Right lobe of liver (tissue), 6 donors: ENCODE data around the gene KDM4C. TPM values are rescaled to one million over a fixed set of nuclear protein-coding genes. Genes with fewer than 3 reads are reported as not detected.
"Not testable (repeated sequence)": the region's sequence is repeated elsewhere in the genome, so short reads cannot be mapped to it uniquely, and the experiment has no call there.

Source experiments
- ATAC-seq, 4 donors: fragments of 200-7000 bp; cut with Tn5 transposase; one replicate each; pipeline ENCODE4 v1.9.1; 2020; ENCODE audit warnings: mild to moderate bottlenecking in 4 of 4, moderate library complexity in 4 of 4
- DNase-seq, 3 donors: peaks; one replicate each; pipeline ENCODE4 v3.0.0-alpha.2; 2020
- H3K27ac ChIP-seq, 3 donors: fragments of 200-600 bp; one replicate each; pipeline ENCODE4 v1.8.0; 2022
- H3K27me3 ChIP-seq, 2 donors: fragments of 200-600 bp; one replicate each; pipeline ENCODE4 v1.8.0; 2022
- H3K36me3 ChIP-seq, 4 donors: fragments of 200-600 bp; sonication (generic) in 1 of 4; one replicate each; pipeline versions ENCODE4 v1.5.1 to v1.8.0; 2017 to 2022; ENCODE audit warnings: control low read depth in 1 of 4
- H3K4me1 ChIP-seq, 4 donors: fragments of 200-600 bp; sonication (generic) in 1 of 4; one replicate each; pipeline versions ENCODE4 v1.5.1 to v1.8.0; 2017 to 2022; ENCODE audit warnings: control low read depth in 1 of 4
- H3K4me3 ChIP-seq, 3 donors: fragments of 200-600 bp; one replicate each; pipeline ENCODE4 v1.8.0; 2022
- H3K9me3 ChIP-seq, 4 donors: fragments of 200-600 bp; sonication (generic) in 1 of 4; one replicate each; pipeline versions ENCODE4 v1.5.1 to v1.8.0; 2017 to 2022; ENCODE audit warnings: control low read depth in 1 of 4
- POLR2A ChIP-seq: fragments of 450-650 bp; IDR thresholded peaks from one replicate; pipeline ENCODE4 v1.6.1; 2017; ENCODE audit warnings: antibody characterized with exemption, mild to moderate bottlenecking
- WGBS: methylation state at CpG from one replicate; pipeline ENCODE4 v1.1.6; 2018; ENCODE audit warnings: low coverage, low lambda C conversion rate; ENCODE audit not compliant: insufficient coverage; ENCODE audit errors: missing lambda C conversion rate; 5-methylcytosine and 5-hydroxymethylcytosine counted together
- intact Hi-C, 2 donors: fragments of 100-400 bp; cut with DNase I; formaldehyde crosslinking; loops; one replicate each; pipeline versions ENCODE4 v1.11.2 to v1.14.1; 2022
- total RNA-seq, 6 experiments: library from RNA; depleted of rRNA in 2 of 6; stranded (reverse); fragments of >200 nt in 2 of 6; fragmentation: NEBNext Ultra II Directional in 3 of 6; extraction: Animal tissue kit (Norgen Biotek cat#: 25700) in 3 of 6; gene quantifications; one replicate each; pipeline versions ENCODE4 v1.1.0 to v1.2.4, GENCODE V29; 2016 to 2023
- TF ChIP-seq, protein P1 (sequence below), 4 donors: fragments of 200-600 bp in 3 of 4; fragments of 450-650 bp in 1 of 4; IDR thresholded peaks; one replicate each; pipeline versions ENCODE4 v1.5.1 to v1.8.0; 2016 to 2022; ENCODE audit warnings: antibody characterized with exemption in 4 of 4, mild to moderate bottlenecking in 2 of 4
- donor health status: DM: no; HTN: yes; CAD: no.
- donor health status: DM: no; HTN: no; CAD: no.
- donor health status: DM: no; HTN: no; CAD: no.
- donor health status: DM: no; HTN: yes; CAD: no.
- donor health status: DM: no; HTN: yes; CAD: no.

KDM4C gene
- total RNA-seq, 6 experiments from 2014 or later = 14.1 to 20.9 (median 15.3) TPM

DNA sequence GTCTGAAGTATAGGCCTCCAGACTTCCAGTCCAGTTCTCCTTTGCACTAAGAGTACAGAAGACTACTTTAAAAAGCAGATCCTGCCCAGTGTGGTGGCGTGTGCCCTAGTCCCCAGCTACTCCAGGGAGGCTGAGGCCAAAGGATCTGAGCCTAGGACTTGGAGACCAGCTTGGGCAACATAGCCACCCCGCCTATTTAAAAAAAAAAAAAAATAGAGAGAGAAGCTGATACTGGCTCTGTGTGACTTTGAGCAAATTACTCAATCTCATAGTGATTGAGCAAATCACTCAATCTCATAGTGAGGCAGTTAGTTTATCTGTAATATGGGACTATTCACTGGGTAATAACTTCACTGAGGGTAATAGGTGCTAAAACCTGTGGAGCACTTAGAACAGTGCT lies 43.6 kb upstream of the KDM4C start:
- 15% methylated on average over 1 of the region's 2 CpGs for WGBS
- H3K9me3 ChIP-seq = no peaks in the 10 kb centered on the region
- TF ChIP-seq POLR2A = no peak
- TF ChIP-seq, protein P1, sequence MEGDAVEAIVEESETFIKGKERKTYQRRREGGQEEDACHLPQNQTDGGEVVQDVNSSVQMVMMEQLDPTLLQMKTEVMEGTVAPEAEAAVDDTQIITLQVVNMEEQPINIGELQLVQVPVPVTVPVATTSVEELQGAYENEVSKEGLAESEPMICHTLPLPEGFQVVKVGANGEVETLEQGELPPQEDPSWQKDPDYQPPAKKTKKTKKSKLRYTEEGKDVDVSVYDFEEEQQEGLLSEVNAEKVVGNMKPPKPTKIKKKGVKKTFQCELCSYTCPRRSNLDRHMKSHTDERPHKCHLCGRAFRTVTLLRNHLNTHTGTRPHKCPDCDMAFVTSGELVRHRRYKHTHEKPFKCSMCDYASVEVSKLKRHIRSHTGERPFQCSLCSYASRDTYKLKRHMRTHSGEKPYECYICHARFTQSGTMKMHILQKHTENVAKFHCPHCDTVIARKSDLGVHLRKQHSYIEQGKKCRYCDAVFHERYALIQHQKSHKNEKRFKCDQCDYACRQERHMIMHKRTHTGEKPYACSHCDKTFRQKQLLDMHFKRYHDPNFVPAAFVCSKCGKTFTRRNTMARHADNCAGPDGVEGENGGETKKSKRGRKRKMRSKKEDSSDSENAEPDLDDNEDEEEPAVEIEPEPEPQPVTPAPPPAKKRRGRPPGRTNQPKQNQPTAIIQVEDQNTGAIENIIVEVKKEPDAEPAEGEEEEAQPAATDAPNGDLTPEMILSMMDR (IDR thresholded peaks at IDR 0.05) = no peak
- intact Hi-C loops = no loop called here
- peak overlapping the region; percentile 81 to 98 (median 98) for H3K27ac ChIP-seq
- peak; percentile 38 to 54 (median 46) for ATAC-seq
- peak in 1 of 3 donors; percentile 60 for DNase-seq
- H3K4me3 ChIP-seq = no peak overlapping the region
- H3K4me1 ChIP-seq = peaks cover 0 to 10% (median 0%) of the 10 kb centered on the region in 4 donors
- H3K36me3 ChIP-seq = peaks cover 0 to 4% (median 0%) of the 10 kb centered on the region in 4 donors
- H3K27me3 ChIP-seq = no peaks in the 10 kb centered on the region

DNA sequence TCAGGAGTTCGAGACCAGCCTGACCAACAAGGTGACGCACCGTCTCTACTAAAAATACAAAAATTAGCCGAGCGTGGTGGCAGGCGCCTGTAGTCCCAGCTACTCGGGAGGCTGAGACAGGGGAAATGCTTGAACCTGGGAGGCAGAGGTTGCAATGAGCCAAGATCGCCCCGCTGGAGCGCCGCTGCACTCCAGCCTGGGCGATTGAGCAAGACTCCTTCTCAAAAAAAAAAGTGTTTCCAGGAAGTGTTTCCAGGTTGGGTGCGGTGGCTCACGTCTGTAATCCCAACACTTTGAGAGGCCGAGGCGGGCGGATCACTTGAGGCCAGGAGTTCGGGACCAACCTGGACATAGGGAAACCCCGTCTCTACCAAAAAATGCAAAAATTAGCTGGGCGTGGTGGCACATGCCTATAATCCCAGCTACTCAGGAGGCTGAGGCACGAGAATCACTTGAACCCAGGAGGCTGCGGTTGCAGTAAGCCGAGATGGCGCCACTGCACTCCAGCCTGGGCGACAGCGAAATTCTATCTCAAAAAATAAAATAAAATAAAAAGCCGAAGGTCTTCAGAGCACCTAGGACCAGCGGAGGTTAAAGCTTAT lies 42.5 kb upstream of the KDM4C start:
- peaks cover 0 to 10% (median 0%) of the 10 kb centered on the region in 4 donors for H3K4me1 ChIP-seq
- intact Hi-C loops, H3K36me3 ChIP-seq, H3K9me3 ChIP-seq, H3K27me3 ChIP-seq: not testable (repeated sequence)
- peak overlapping the region; percentile 81 to 98 (median 98) for H3K27ac ChIP-seq
- peak overlapping the region; percentile 35 to 62 (median 62) for H3K4me3 ChIP-seq
- WGBS = 46% methylated on average over 10 of the region's 28 CpGs
- peak; percentile 31 to 51 (median 50) for DNase-seq
- peak in 3 of 4 donors; percentile 16 to 36 (median 36) for ATAC-seq

DNA sequence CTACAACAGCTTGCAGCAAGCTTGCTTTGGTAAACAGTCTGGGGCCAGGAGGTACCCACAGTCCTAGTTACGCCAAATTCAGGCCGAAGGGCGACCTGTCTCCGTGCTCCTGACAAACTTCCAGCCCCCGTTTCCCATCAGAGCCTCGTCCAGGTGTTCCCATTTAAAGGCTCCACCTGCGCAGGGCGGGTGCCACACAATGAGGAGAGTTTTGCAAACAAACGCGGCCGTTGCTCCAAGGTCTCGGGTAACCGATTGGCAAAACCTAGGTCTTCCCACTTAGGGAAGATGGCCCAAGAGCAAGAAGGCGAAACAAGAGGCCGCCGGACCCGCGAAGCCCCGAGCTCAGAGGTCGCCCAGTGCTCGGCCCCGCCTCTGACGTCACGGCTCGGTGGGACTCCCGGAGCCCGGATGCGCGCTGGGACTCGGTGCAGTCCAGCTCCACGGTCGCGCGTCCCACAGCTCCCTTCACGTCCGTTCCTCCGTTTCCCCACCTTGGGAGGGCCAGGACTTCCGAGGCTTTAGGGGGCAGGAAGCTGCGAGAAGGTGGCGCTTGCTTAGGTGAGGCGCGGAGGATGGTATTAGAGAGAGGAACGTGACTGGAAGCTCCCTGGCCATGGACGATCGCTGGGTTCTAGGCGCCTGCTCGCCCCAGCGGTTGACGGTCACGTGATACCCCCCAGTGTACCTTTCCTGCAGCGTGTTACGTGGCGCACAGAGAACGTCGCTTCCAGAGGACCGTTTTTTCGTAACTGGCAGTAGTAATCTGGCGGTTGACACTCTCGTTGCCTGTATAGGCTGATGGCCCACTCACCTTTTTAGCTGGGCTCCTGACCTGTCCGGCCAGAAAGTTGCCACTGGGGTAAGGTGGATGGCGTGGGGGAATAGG lies 41.8 kb upstream of the KDM4C start:
- peak; percentile 90 for TF ChIP-seq POLR2A
- TF ChIP-seq, protein P1 (IDR thresholded peaks at IDR 0.05) = no peak
- Histone ChIP-seq H3K4me1 (peaks cover 0 to 10% (median 0%) of the 10 kb centered on the region in 4 donors), H3K27ac (peak overlapping the region; percentile 81 to 98 (median 98)), H3K36me3 (peaks cover 0 to 6% (median 0%) of the 10 kb centered on the region in 4 donors), H3K27me3 (no peaks in the 10 kb centered on the region), H3K9me3 (no peaks in the 10 kb centered on the region), H3K4me3 (peak overlapping the region; percentile 35 to 62 (median 62))
- peak; percentile 89 to 93 (median 92) for DNase-seq
- intact Hi-C loops = no loop called here
- WGBS = 10% methylated on average over 12 of the region's 61 CpGs
- ATAC-seq = peak; percentile 80 to 87 (median 83)

DNA sequence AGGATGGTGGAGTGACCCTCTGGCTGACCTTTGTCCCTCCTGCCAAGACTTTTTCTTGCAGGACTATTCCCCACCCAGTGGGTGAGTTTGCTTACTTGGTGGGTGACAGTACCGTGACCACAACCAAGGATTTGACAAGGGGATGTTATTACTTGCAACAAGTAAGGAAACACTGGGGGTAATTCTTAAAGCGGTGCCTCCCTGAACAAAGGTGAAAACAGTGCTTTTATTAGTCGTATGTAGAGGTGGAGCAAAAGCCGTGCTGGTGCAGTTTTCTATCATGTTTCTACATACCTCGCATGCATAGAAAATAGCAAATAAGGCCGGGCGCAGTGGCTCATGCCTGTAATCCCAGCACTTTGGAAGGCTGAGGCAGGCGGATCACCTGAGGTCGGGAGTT lies 41.0 kb upstream of the KDM4C start:
- ATAC-seq (no peak), DNase-seq (no peak)
- Histone ChIP-seq H3K4me1 (peaks cover 0 to 10% (median 0%) of the 10 kb centered on the region in 4 donors), H3K9me3 (no peaks in the 10 kb centered on the region), H3K36me3 (peaks cover 0 to 6% (median 2%) of the 10 kb centered on the region in 4 donors), H3K4me3 (peak overlapping the region; percentile 35 to 62 (median 62)), H3K27me3 (no peaks in the 10 kb centered on the region), H3K27ac (peak overlapping the region; percentile 81 to 98 (median 98))
- intact Hi-C loops = no loop called here
- TF ChIP-seq, protein P1 (IDR thresholded peaks at IDR 0.05) = no peak
- TF ChIP-seq POLR2A = no peak
- WGBS = 52% methylated on average over 8 of the region's 9 CpGs
